HG02840 (cell line): ENCODE measurements around the gene NAGS.
"Not testable (repeated sequence)": the region's sequence is repeated elsewhere in the genome, so short reads cannot be mapped to it uniquely, and the experiment has no call there.

ENCODE experiments used
- ATAC-seq: cut with Tn5 transposase; IDR thresholded peaks from one replicate; pipeline ENCODE4 v1.9.1; 2021; ENCODE audit warnings: mild to moderate bottlenecking, moderate library complexity, moderate number of reproducible peaks; ENCODE audit not compliant: unreplicated experiment, low FRiP score

NAGS gene

GRCh38 chr17:43983196-43983514 lies 21.3 kb upstream of the NAGS start:
- no peak for ATAC-seq

GRCh38 chr17:43983515-43984411 lies 20.7 kb upstream of the NAGS start:
- ATAC-seq, result no peak

GRCh38 chr17:43984521-43984920 lies 19.9 kb upstream of the NAGS start:
- ATAC-seq, result no peak

DNA sequence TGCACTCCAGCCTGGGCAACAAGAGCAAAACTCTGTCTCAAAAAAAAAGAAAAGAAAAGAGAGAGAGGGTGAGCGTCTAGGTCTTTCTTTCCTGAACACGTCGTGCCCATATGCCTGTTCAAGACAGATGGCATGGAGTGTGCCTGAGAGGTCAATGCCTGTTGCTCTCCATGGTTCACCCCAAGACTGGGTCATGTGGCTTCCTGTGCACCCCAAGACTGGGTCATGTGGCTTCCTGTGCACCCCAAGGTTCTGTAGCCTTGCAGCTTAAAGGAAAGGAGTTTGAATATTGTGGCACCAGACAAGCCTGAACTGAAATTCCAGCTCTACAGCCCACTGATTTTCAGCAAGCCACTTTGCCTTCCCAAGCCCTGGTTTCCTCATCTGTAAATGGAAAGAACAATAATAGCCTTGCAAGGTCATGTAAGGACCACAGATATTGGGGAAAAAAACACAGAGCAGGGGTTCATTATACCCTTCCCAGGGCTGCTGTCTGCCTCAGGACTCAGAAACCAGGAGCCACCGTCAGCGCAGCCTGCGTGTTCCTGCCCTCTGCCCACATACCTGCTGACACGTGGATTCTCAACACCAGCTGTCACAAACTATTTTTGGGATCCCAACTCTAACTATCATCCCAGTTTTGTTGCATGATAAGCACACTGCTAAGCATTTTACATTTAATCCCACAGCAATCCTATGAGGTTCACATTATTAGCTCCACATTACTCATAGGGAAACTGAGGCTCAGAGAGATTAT lies 18.0 kb upstream of the NAGS start:
- ATAC-seq, result no peak

DNA sequence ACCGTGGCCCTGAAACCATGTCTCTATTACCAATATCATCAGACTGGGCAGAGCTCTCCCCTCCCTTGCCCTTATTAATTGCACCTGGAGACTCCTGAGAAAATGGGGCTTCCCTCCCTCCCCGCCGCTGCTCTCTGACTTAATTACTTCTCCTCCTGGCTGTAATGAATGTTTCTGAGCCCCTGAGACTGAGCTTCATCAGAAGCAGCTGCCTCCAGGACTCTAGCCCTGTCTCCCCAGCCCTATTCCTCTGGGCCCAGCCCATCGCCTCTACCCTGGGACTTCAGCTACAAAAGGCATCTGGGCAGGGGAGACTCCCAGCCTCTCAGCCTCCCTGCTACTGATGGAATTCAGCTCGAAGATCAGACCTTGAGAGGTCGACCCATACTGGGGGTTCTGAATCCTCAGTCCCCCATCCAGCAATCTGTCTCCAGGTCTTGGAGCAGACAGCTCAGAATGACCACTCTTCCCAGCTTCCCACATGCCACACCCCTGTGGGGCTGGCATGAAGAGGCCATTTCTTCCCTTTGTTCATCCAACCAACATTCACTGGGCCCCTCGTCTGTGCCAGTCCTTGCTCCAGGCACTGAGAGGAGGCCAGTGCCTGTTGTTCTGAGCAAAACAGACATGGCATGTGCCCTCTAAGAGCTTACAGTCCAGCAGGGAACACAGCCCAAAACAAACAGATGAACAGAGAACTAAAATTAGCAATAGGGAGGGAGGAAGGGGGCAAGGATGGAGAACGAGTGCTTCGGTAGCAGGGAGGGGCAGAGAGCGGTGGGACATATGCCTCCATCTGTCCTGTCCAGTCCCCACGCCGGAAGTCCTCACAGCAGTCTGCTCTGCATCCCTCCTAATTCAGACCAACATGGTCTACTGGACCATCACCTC lies 17.0 kb upstream of the NAGS start:
- ATAC-seq, result no peak

DNA sequence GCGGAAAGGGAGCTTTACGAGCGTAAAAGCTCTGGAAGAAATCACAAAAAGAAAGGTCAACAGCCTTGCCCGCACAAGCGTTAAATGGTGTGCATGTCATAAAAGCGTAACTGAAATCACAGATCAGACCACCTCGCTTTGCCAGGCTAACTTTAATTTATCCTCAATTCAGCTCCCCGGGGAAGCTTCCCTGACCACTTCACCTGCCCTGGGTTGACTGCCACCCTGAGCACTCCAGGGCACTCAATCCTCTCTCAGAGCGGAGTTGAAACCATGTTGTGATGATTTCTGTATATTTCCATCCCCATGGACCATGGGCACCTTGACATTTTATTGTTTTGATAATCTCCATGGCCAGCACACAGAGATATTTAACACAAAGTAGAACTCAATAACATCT lies 16.1 kb upstream of the NAGS start:
- no peak for ATAC-seq

GRCh38 chr17:43992641-43993040 lies 11.8 kb upstream of the NAGS start:
- no peak for ATAC-seq

DNA sequence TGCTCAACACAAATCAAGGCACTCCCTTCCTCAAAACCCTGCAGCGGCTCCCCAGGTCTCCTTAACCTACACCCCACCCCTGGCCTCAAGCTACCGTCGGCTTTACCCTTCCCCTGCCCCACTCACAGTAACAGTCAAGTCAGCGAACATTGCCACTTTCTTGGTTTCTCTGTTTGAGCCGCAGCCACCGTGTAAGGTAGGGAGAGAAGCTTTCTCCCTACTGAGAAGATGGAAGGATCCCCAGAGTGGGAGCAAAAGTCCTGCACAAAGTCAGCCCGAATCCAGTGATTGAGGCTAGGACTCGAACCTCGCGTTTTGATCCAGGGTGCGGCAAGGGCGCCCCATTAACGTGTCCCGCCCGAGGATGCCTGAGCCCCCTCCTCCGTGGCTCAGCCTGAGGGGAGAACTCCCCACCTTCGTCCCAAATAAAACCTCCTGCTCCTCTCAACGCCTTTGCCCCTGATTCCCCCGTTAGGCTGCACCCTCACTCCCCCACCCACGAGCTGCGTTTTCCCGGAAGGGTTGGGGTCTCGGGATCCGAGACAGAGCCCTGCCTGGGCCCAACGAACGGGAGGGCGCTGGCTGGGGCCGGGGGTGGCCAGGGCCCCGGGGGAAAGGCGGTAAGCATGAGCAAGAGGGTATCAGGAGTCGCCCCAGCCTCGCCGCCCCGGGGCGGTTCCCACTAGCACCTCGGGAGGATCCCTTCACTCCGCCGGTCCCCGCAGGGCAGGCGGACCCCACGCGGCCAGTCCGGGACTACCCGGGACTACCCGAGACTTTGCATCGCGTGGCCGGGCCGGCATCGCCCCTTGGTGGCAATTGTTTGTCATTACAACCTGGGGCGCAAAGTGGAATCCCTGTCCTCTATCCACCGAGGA lies 9.9 kb upstream of the NAGS start:
- ATAC-seq, result no peak

DNA sequence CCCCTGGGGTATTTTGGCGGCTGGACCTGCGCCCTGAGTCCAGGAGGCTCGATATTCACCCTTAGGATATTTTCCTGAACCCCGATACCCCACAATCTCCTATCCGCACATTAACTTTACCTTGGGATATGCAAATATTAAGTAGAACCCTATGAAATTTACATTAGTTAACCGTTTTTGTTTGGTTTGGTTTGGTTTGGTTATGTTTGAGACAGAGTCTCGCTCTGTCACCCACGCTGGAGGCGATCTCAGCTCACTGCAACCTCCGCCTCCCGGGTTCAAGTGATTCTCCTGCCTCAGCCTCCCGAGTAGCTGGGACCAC lies 9.3 kb upstream of the NAGS start:
- ATAC-seq, result no peak

DNA sequence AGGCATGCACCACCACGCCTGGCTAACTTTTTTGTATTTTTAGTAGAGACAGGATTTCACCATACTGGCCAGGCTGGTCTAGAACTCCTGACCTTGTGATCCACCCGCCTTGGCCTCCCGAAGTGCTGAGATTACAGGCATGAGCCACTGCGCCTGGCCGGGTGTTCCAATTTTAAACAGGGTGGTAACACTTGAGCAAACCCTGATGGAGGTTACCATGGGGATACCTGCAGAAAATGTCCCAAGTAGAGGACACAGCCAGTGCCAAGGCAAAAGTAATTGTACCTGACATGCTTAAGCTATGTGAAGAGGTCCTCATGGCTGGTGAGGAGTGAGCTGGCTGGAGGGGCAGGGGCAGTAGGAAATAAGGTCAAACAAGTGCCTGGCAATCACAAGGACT lies 7.2 kb upstream of the NAGS start:
- not testable (repeated sequence) for ATAC-seq

DNA sequence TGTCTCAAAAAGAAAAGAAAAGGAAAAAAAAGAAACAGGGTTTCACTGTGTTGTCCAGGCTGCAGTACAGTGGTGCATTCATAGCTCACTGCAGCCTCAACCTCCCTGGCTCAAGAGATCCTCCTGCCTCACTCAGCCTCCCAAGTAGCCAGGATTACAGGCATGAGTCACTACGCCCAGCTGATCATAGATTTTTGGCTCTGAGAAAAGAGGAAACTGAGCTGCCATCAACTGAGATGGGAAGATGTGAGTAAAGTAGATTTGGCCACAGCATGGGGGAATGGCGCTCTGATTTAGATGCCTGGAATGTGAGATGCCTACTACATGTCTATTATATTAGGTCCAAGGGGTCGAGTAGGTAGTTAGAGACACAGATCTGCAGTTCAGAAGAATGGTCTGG lies 5.9 kb upstream of the NAGS start:
- ATAC-seq, result no peak

DNA sequence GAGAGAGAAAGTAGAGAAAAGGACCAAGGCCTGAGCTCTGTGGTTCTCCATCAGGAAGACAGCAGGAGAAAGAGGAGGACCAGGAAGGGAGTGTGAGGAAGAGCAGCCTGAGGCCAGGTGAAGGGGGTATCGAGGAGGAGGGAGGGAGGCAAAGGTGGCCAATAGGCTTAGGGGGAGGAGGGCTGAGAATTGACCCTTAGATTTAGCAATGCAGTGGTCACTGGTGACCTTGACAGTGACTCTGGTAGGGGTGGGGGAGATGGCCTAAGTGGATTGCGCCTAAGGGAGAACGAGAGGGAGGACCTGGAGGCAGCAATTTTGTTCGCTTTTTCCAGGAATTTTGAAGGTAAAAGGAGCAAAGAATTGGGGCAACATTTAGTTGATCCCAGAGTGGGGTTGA lies 5.4 kb upstream of the NAGS start:
- ATAC-seq, result no peak

GRCh38 chr17:44000141-44000860 lies 4.1 kb upstream of the NAGS start:
- ATAC-seq, result no peak

DNA sequence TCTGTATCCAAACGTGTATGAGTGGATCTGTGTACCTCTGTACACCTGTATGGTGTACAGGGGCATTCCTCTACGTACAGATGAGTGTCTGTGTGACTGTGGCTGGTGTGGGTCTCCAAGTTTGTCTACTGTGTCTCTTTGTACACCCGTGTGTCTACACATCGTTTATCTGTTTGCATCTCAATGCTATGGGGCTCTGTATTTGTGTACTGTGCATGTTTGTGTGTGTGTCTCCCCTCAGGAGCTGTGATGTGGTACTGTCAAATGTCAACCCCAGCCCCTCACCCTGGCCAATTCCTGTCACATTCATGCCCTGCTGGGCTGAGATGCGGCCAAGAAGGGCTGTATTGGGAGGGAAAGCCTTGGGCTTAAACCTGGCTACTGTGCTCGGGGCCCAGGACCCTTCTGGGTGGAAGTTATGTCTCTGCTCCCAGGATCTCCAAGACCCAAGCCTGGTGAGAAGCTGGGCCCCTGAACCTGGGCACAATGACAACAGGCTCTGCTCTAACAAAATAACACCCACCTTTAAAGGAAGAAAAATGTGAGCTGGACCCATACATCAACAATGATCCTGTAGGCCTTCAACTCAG lies 3.5 kb upstream of the NAGS start:
- ATAC-seq, result no peak

GRCh38 chr17:44001461-44001920 lies 2.9 kb upstream of the NAGS start:
- ATAC-seq, result no peak

- no peak for ATAC-seq
These were observed 2.1 kb upstream of the NAGS start for GRCh38 chr17:44002141-44002848.

DNA sequence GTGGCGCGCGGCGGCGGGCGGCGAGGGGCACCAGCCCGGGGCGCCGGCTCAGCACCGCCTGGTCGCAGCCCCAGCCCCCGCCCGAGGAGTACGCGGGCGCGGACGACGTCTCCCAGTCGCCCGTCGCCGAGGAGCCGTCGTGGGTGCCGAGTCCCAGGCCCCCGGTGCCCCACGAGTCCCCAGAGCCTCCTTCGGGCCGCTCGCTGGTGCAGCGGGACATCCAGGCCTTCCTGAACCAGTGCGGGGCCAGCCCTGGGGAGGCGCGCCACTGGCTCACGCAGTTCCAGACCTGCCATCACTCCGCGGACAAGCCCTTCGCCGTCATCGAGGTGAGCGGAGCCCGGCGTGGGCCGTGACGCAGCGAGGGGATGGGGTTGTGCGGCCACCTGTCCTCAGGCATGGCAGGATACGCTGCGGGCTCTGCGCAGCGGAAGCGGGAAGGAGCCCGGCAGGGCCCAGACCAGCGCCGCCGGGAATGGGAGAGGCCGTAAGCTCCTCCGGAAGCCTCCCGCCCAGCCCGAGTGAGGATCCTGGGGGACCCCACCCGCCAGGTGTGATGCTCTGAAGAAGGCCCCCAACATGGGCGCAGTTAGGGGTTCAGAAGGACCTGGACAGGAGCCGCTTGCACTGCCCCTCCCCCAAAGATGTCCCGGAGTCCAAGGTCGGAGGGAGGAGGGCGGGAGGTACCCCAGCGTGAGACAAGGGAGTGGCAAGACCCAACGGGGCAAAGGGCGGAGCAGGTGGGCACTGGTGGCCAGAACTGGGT lies 522 bp downstream of the NAGS start:
- no peak for ATAC-seq
